Left lung (tissue), 14 donors: Measurements from ENCODE around the gene NPHP4. TPM values are rescaled to one million over a fixed set of nuclear protein-coding genes. Genes with fewer than 3 reads are reported as not detected.

Experiments
- ATAC-seq: fragments of 200-7000 bp; cut with Tn5 transposase; one replicate; pipeline ENCODE4 v1.9.1; 2020; ENCODE audit warnings: moderate library complexity
- DNase-seq, 4 donors: peaks; one replicate each; pipeline ENCODE4 v3.0.0-alpha.2; 2013 to 2020
- H3K27ac ChIP-seq, 2 donors: fragments of 200-600 bp; sonication (generic) in 1 of 2; one replicate each; pipeline versions ENCODE4 v1.5.0 to v1.8.0; 2020 to 2021
- H3K27me3 ChIP-seq, 2 donors: fragments of 200-600 bp; sonication (generic) in 1 of 2; one replicate each; pipeline versions ENCODE4 v1.5.0 to v1.8.0; 2020 to 2021
- H3K36me3 ChIP-seq, 2 donors: fragments of 200-600 bp; sonication (generic) in 1 of 2; one replicate each; pipeline versions ENCODE4 v1.5.0 to v1.8.0; 2020 to 2021
- H3K4me1 ChIP-seq, 2 donors: fragments of 200-600 bp; one replicate each; pipeline ENCODE4 v1.8.0; 2021
- H3K4me3 ChIP-seq, 2 donors: fragments of 200-600 bp; sonication (generic) in 1 of 2; one replicate each; pipeline versions ENCODE4 v1.5.0 to v1.8.0; 2020 to 2021; ENCODE audit warnings: mild to moderate bottlenecking in 1 of 2
- H3K9me3 ChIP-seq, 2 donors: fragments of 200-600 bp; sonication (generic) in 1 of 2; one replicate each; pipeline versions ENCODE4 v1.5.0 to v1.8.0; 2020 to 2021
- intact Hi-C, 2 donors: fragments of 100-400 bp; cut with DNase I; formaldehyde crosslinking; loops; one replicate each; pipeline versions ENCODE4 v1.11.2 to v1.14.2; 2022
- long read RNA-seq, 12 donors: library from polyadenylated mRNA in 2 of 12; unstranded in 2 of 12; transcript quantifications; one replicate each; pipeline ENCODE4 v2.0.0 and lab custom pipeline, GENCODE V29; 2019 to 2026
- polyA plus RNA-seq, 6 donors: library from polyadenylated mRNA; unstranded; fragments of 120-200 nt; gene quantifications; one replicate each; pipeline ENCODE4 v1.2.1, GENCODE V29; 2013; ENCODE audit not compliant: insufficient read length in 6 of 6
- total RNA-seq, 2 donors: library from RNA; stranded (reverse); fragmentation: NEBNext Ultra II Directional; extraction: Animal tissue kit (Norgen Biotek cat#: 25700); gene quantifications; one replicate each; pipeline ENCODE4 v1.2.1, GENCODE V29; 2021
- TF ChIP-seq, protein P1 (sequence below), 2 donors: fragments of 200-600 bp; sonication (generic) in 1 of 2; IDR thresholded peaks; one replicate each; pipeline versions ENCODE4 v1.5.0 to v1.8.0; 2021; ENCODE audit warnings: antibody characterized with exemption in 2 of 2
- donor health status: DM: no; HTN: yes; CAD: no.
- donor health status: DM: no; HTN: no; CAD: no.

Gene NPHP4
- 10 to 100 TPM; 13.4 to 16.4 TPM for total RNA-seq
- 10 to 100 TPM in 3 of 6 donors, 1 to 10 TPM in 3; 9.4 to 14.2 (median 10.0) TPM for polyA plus RNA-seq
- long read RNA-seq, donor 1, partial matches to known transcripts = 5 of 5 reads
- long read RNA-seq, donor 1, other reads (novel, unspliced or antisense) = 0 of 5 reads
- long read RNA-seq, donor 2 = 0 reads
- long read RNA-seq, donor 3 = 0 reads
- long read RNA-seq, donor 4, partial matches to known transcripts = 0 of 1 reads
- long read RNA-seq, donor 4, other reads (novel, unspliced or antisense) = 1 of 1 reads
- long read RNA-seq, donor 5, partial matches to known transcripts = 0 of 1 reads
- long read RNA-seq, donor 5, other reads (novel, unspliced or antisense) = 0 of 1 reads
- long read RNA-seq, donor 6 = 0 reads
- long read RNA-seq, donor 7 = 0 reads
- long read RNA-seq, donor 8 = 0 reads
- long read RNA-seq, donor 9 = 0 reads
- long read RNA-seq, donor 10, partial matches to known transcripts = 0 of 2 reads
- long read RNA-seq, donor 10, other reads (novel, unspliced or antisense) = 2 of 2 reads
- long read RNA-seq, donor 11 = 0 reads
- long read RNA-seq, donor 12, partial matches to known transcripts = 0 of 1 reads
- long read RNA-seq, donor 12, other reads (novel, unspliced or antisense) = 0 of 1 reads

- TF ChIP-seq, protein P1, sequence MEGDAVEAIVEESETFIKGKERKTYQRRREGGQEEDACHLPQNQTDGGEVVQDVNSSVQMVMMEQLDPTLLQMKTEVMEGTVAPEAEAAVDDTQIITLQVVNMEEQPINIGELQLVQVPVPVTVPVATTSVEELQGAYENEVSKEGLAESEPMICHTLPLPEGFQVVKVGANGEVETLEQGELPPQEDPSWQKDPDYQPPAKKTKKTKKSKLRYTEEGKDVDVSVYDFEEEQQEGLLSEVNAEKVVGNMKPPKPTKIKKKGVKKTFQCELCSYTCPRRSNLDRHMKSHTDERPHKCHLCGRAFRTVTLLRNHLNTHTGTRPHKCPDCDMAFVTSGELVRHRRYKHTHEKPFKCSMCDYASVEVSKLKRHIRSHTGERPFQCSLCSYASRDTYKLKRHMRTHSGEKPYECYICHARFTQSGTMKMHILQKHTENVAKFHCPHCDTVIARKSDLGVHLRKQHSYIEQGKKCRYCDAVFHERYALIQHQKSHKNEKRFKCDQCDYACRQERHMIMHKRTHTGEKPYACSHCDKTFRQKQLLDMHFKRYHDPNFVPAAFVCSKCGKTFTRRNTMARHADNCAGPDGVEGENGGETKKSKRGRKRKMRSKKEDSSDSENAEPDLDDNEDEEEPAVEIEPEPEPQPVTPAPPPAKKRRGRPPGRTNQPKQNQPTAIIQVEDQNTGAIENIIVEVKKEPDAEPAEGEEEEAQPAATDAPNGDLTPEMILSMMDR (IDR thresholded peaks at IDR 0.05) = no peak
- peak within 1 kb of the TSS; percentile 61 to 74 for H3K4me3 ChIP-seq
- peak; percentile 97 for ATAC-seq
- peak within 1 kb of the TSS; percentile 80 to 96 for H3K27ac ChIP-seq
- intact Hi-C loops = no loop called here
- no peaks in the 10 kb centered on the region for H3K9me3 ChIP-seq
- H3K27me3 ChIP-seq = peaks cover 0 to 9% of the 10 kb centered on the region in 2 donors
- DNase-seq = peak; percentile 98 to 100 (median 100)
- H3K4me1 ChIP-seq = peaks cover 5 to 37% of the 10 kb centered on the region in 2 donors
- H3K36me3 ChIP-seq = peaks cover 0 to 13% of the 10 kb centered on the region in 2 donors
These were observed at the start of gene NPHP4 for GRCh38 chr1:5992026-5992813. Gene NPHP4, minus strand, starts transcription at chr1:5992425. Its CDS starts 6,136 bp downstream, at chr1:5986289.

DNA sequence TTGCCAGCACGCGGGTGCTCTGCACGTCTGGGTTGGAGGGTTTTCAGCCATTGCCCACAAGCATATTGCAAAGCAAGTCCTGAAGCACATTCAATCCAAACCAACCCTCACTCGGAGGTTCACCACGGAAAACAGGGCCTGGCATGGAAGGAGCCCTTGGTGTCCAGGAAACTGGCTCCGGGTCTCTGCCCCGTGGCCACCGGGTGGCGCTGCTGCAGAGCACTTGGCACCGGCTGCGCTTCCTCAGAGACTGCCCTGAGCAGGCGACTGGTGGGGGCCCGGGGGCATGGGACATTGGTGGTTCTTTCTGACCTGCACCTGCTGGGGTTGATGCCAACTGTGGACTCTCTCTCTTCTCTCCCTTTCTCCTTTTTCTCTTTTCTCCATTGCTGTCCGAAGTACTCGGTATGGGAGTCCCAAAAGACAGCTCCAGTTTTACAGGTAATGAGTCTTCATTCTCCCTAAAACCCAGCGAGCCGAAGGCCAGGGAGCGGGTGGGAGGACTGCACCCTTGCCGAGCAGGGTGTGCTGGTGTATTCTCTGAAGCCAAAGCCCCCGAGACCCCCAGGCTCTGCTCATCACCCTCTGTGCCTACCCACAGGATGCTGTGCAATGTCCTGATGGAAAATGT is 49.3 kb upstream of the NPHP4 start:
- Histone ChIP-seq H3K9me3 (no peaks in the 10 kb centered on the region), H3K4me3 (no peak overlapping the region), H3K27me3 (no peaks in the 10 kb centered on the region), H3K27ac (no peak overlapping the region), H3K36me3 (peaks cover 0 to 70% of the 10 kb centered on the region in 2 donors), H3K4me1 (peaks cover 0 to 27% of the 10 kb centered on the region in 2 donors)
- intact Hi-C loops = no loop called here
- ATAC-seq (peak; percentile 60), DNase-seq (peak in 1 of 4 donors; percentile 87)
- TF ChIP-seq, protein P1 (IDR thresholded peaks at IDR 0.05) = peak; percentile 25 to 46

DNA sequence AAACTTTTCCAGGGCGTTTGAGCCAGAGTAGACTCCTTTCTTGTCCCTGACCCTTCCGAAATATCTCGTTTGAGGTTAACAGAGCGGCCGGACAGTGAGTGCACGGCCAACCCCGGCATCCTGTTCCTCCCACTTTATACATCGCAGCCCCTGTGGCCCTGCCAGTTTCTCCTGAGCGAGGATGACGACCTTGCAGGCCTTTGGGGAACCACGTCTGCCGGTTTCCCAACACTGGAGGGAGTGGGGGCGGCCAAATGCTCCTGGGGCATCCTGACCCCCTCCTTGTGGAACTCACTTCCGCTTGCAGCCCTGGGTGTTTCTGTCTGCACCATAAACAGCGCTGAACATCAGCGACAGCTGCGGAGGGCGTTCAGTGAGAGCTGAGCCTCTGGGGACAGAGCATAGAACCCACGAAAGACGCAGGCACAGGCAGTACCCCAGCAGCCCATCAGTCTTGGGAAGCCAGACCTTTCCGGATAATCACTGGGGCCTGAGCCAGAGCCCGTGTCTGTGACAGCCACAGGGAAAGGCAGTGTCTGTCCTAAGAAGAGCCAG is 48.7 kb upstream of the NPHP4 start:
- ATAC-seq (no peak), DNase-seq (peak in 1 of 4 donors; percentile 73)
- no peak overlapping the region for H3K27ac ChIP-seq
- TF ChIP-seq, protein P1 (IDR thresholded peaks at IDR 0.05) = no peak
- no peaks in the 10 kb centered on the region for H3K9me3 ChIP-seq
- H3K27me3 ChIP-seq = no peaks in the 10 kb centered on the region
- H3K4me1 ChIP-seq = peaks cover 0 to 27% of the 10 kb centered on the region in 2 donors
- H3K4me3 ChIP-seq = no peak overlapping the region
- intact Hi-C loops = no loop called here
- peaks cover 0 to 67% of the 10 kb centered on the region in 2 donors for H3K36me3 ChIP-seq

DNA sequence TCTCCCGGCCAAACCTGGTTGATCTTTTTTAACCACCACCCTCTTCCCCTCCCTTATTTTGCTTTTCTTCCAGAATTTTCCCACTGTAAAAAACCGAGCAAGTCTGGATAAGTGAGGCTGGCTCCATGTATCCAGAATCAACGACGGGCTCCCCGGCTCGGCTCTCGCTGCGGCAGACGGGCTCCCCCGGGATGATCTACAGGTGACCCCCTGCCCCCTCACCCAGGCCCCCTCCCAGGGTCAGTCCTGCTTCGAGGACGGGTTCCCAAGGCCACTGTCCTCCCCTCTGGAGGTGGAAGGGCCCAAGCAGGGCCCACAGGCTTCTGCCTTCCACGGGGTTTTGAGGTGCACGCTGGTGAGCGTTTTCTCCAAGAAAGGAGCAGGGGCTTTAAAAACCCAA is 48.2 kb upstream of the NPHP4 start:
- Histone ChIP-seq H3K4me1 (peaks cover 0 to 27% of the 10 kb centered on the region in 2 donors), H3K9me3 (no peaks in the 10 kb centered on the region), H3K27me3 (no peaks in the 10 kb centered on the region), H3K27ac (no peak overlapping the region), H3K4me3 (no peak overlapping the region), H3K36me3 (peaks cover 0 to 67% of the 10 kb centered on the region in 2 donors)
- intact Hi-C loops = no loop called here
- DNase-seq (peak in 1 of 4 donors; percentile 58), ATAC-seq (no peak)
- TF ChIP-seq, protein P1 (IDR thresholded peaks at IDR 0.05) = no peak
